ENCODE results near the gene FCRL3.

GRCh38 chr1:157658571-157658970 is 42.0 kb downstream of the FCRL3 start:
- TF ChIP-seq CTCF (IDR thresholded peaks at IDR 0.05): no peak
- no peak for TF ChIP-seq POLR2AphosphoS5 (IDR thresholded peaks at IDR 0.05; ENCODE audit: low read depth, low read length)
